ENCODE measurements around the gene ASMTL. TPM values are rescaled to one million over a fixed set of nuclear protein-coding genes. Genes with fewer than 3 reads are reported as not detected.

Gene ASMTL
- total RNA-seq, 4 donors from 2014 or later = 3.4 to 20.3 (median 18.4) TPM

DNA sequence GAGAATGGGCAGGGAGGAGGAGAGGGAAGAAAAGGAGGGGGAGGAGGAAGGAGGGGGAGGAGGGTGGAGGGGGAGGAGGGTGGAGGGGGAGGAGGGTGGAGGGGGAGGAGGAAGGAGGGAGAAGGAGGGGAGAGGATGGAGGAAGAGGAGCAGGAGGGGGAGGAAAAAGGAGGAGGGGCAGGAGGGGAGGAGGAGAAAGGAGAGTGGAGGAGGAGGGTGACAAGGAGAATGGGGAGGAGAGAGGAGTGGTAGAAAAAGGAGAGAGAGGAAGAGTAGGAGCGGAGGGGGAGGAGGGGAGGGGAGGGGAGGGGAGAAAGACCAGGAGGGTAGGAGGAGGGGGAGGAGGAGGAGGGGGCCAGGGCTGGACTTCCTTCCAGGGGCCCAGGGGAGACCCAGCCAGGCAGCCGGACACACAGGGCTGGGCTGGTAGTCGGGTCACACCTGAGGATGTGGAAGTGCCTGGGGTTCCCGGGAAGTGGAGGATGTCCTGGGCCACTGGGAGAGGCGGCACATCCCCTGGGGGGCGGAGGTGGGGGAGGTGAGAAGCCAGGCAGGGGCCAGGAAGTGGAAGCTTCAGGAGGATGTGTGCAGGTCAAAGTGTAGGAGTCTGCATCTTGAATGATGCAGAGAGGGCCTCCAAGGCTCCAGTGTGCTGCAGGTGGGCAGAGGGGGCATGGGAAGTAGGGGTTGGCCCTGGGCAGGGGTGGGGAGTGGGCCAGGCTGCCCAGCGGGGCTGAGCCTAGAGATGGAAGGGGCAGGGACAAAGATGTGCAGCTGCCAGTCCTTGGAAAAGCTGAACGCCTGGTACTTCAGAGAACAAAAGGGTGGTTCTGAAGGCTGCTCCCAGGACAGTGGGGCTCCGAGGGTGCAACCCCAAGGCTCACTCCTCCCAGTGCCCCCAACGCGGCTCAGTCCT is 97.3 kb downstream of the ASMTL start:
- TF ChIP-seq EP300 (IDR thresholded peaks at IDR 0.05; ENCODE audit: low read depth) = no peak
- TF ChIP-seq POLR2AphosphoS5 (IDR thresholded peaks at IDR 0.05) = no peak
- TF ChIP-seq CTCF (IDR thresholded peaks at IDR 0.05) = no peak
- no peak for TF ChIP-seq POLR2A (IDR thresholded peaks at IDR 0.05)
- no peaks in the 10 kb centered on the region for H3K9me3 ChIP-seq
- H3K4me3 ChIP-seq = no peak overlapping the region
- 31 to 54% methylated on average over 4 to 11 of the region's 11 CpGs for WGBS, 2 donors (ENCODE audit: low coverage in 1 of 2)
- no peaks in the 10 kb centered on the region for H3K4me1 ChIP-seq
- intact Hi-C loops (cut with DNase I; ENCODE audit: low total_unique reads) (no loop called here), in situ Hi-C loops (cut with MboI; ENCODE audit: low pct_ligation_motif_present in 1 of 4, low pct_unique_long_range_greater_than_20kb in 1 of 4, low sequenced_read_pairs in 3 of 4) (no loop called here)
- no peaks in the 10 kb centered on the region for H3K27me3 ChIP-seq
- no peak for DNase-seq
- no peak overlapping the region for H3K27ac ChIP-seq
- H3K36me3 ChIP-seq = peaks cover 0 to 8% (median 0%) of the 10 kb centered on the region in 4 donors

GRCh38 chrX:1354036-1355019 is 98.4 kb downstream of the ASMTL start:
- TF ChIP-seq CTCF (IDR thresholded peaks at IDR 0.05) = no peak
- TF ChIP-seq EP300 (IDR thresholded peaks at IDR 0.05; ENCODE audit: low read depth) = no peak
- TF ChIP-seq POLR2AphosphoS5 (IDR thresholded peaks at IDR 0.05) = no peak
- no peak for TF ChIP-seq POLR2A (IDR thresholded peaks at IDR 0.05)
- no peaks in the 10 kb centered on the region for H3K4me1 ChIP-seq
- H3K27me3 ChIP-seq = no peaks in the 10 kb centered on the region
- DNase-seq = no peak
- WGBS, 2 donors (ENCODE audit: low coverage in 1 of 2) = 47 to 74% methylated on average over 1 to 10 of the region's 11 CpGs
- peaks cover 0 to 8% (median 0%) of the 10 kb centered on the region in 4 donors for H3K36me3 ChIP-seq
- no peak overlapping the region for H3K4me3 ChIP-seq
- intact Hi-C loops (cut with DNase I; ENCODE audit: low total_unique reads) = no loop called here
- no peak overlapping the region for H3K27ac ChIP-seq
- in situ Hi-C loops (cut with MboI; ENCODE audit: low pct_ligation_motif_present in 1 of 4, low pct_unique_long_range_greater_than_20kb in 1 of 4, low sequenced_read_pairs in 3 of 4) = no loop called here
- H3K9me3 ChIP-seq = no peaks in the 10 kb centered on the region

Other genes with a start within 250 kb of the ASMTL start
- 10 to 100 TPM in 1 of 4 donors, under 1 TPM in 1, not detected in 2; 0.41 to 15.0 TPM for gene CRLF2, start 240.3 kb downstream of the ASMTL start, total RNA-seq
- gene CSF2RA, start 184.1 kb downstream of the ASMTL start, total RNA-seq = 1 to 10 TPM in 3 of 4 donors, under 1 TPM in 1; 0.80 to 7.1 (median 4.1) TPM
- gene IL3RA, start 116.1 kb downstream of the ASMTL start, total RNA-seq = 10 to 100 TPM in 1 of 4 donors, 1 to 10 TPM in 3; 3.0 to 11.1 (median 5.8) TPM
- gene SLC25A6, start 60.8 kb downstream of the ASMTL start, total RNA-seq = 100 to 1,000 TPM; 473 to 699 (median 574) TPM
- gene P2RY8, start 84.3 kb upstream of the ASMTL start, total RNA-seq = 1 to 10 TPM in 2 of 4 donors, under 1 TPM in 1, not detected in 1; 0.55 to 6.0 (median 3.0) TPM
- gene AKAP17A, start 138.7 kb upstream of the ASMTL start, total RNA-seq = 100 to 1,000 TPM in 2 of 4 donors, 10 to 100 TPM in 2; 53.7 to 134 (median 97.7) TPM
- gene ASMT, start 162.2 kb upstream of the ASMTL start, total RNA-seq = not detected